KMS-11 (cell line): Measurements from ENCODE around the gene UGT1A8.

Source experiments
- H2AFZ ChIP-seq: fragments of 200-600 bp; sonication (generic); 2 replicates; pipeline ENCODE4 v1.6.1; 2016; ENCODE audit warnings: antibody characterized with exemption, mixed run types, low read depth
- H3K27ac ChIP-seq: fragments of 200-600 bp; sonication (generic); 2 replicates; pipeline ENCODE4 v1.6.1; 2016; ENCODE audit warnings: mild to moderate bottlenecking, mixed run types
- H3K27me3 ChIP-seq: fragments of 200-600 bp; sonication (generic); 2 replicates; pipeline ENCODE4 v1.6.1; 2017; ENCODE audit warnings: mild to moderate bottlenecking, low read depth, mixed run types, moderate library complexity; ENCODE audit not compliant: insufficient read depth
- H3K36me3 ChIP-seq: fragments of 200-600 bp; sonication (generic); 2 replicates; pipeline ENCODE4 v1.6.1; 2017; ENCODE audit warnings: mild to moderate bottlenecking, mixed run types; ENCODE audit not compliant: insufficient read depth
- H3K4me1 ChIP-seq: fragments of 200-600 bp; sonication (generic); 2 replicates; pipeline ENCODE4 v1.6.1; 2016; ENCODE audit warnings: mild to moderate bottlenecking, low read depth, mixed run types; ENCODE audit not compliant: poor library complexity, severe bottlenecking
- H3K4me2 ChIP-seq: fragments of 200-600 bp; sonication (generic); 2 replicates; pipeline ENCODE4 v1.7.0; 2016; ENCODE audit warnings: mild to moderate bottlenecking, mixed run types
- H3K4me3 ChIP-seq: fragments of 200-600 bp; sonication (generic); IDR thresholded peaks from 2 replicates; pipeline ENCODE4 v1.6.1; 2017; ENCODE audit warnings: low read depth, low read length, mixed read lengths; ENCODE audit not compliant: insufficient read depth
- H3K79me2 ChIP-seq: fragments of 200-600 bp; sonication (generic); 2 replicates; pipeline ENCODE4 v1.6.1; 2016; ENCODE audit warnings: low read depth, mixed run types; ENCODE audit not compliant: insufficient read depth
- H3K9ac ChIP-seq: fragments of 200-600 bp; sonication (generic); 2 replicates; pipeline ENCODE4 v1.6.1; 2016; ENCODE audit warnings: mild to moderate bottlenecking, mixed run types
- H4K20me1 ChIP-seq: fragments of 200-600 bp; sonication (generic); 2 replicates; pipeline ENCODE4 v1.6.1; 2016; ENCODE audit warnings: mild to moderate bottlenecking, mixed run types; ENCODE audit not compliant: insufficient read depth
- CTCF ChIP-seq: fragments of 200-600 bp; sonication (generic); conservative IDR thresholded peaks from 2 replicates; pipeline ENCODE4 v1.6.1; 2017; ENCODE audit warnings: low read depth, mild to moderate bottlenecking, antibody characterized with exemption, low read length, moderate library complexity, mixed read lengths

Gene UGT1A8

GRCh38 chr2:233768076-233768475 is 150.6 kb downstream of the UGT1A8 start:
- H3K9ac ChIP-seq = no peak overlapping the region
- no peaks in the 10 kb centered on the region for H4K20me1 ChIP-seq
- no peaks in the 10 kb centered on the region for H3K36me3 ChIP-seq
- no peaks in the 10 kb centered on the region for H3K27me3 ChIP-seq
- H2AFZ ChIP-seq = no peak overlapping the region
- H3K4me1 ChIP-seq = no peaks in the 10 kb centered on the region
- TF ChIP-seq CTCF = no peak
- H3K79me2 ChIP-seq = no peaks in the 10 kb centered on the region
- no peak overlapping the region for H3K4me3 ChIP-seq
- no peak overlapping the region for H3K27ac ChIP-seq
- no peak overlapping the region for H3K4me2 ChIP-seq

- Histone ChIP-seq H3K4me2 (no peak overlapping the region), H3K27me3 (no peaks in the 10 kb centered on the region), H3K9ac (no peak overlapping the region), H3K4me3 (no peak overlapping the region), H3K27ac (no peak overlapping the region), H3K79me2 (no peaks in the 10 kb centered on the region), H2AFZ (no peak overlapping the region), H3K4me1 (no peaks in the 10 kb centered on the region), H4K20me1 (no peaks in the 10 kb centered on the region), H3K36me3 (no peaks in the 10 kb centered on the region)
- TF ChIP-seq CTCF = no peak
These were observed 151.8 kb downstream of the UGT1A8 start for GRCh38 chr2:233769260-233769659.

- H2AFZ ChIP-seq = no peak overlapping the region
- H3K36me3 ChIP-seq = no peaks in the 10 kb centered on the region
- H3K9ac ChIP-seq = no peak overlapping the region
- H3K27me3 ChIP-seq = no peaks in the 10 kb centered on the region
- no peaks in the 10 kb centered on the region for H3K4me1 ChIP-seq
- H4K20me1 ChIP-seq = no peaks in the 10 kb centered on the region
- H3K79me2 ChIP-seq = no peaks in the 10 kb centered on the region
- H3K4me2 ChIP-seq = no peak overlapping the region
- no peak overlapping the region for H3K27ac ChIP-seq
- no peak for TF ChIP-seq CTCF
- H3K4me3 ChIP-seq = no peak overlapping the region
These were observed 154.7 kb downstream of the UGT1A8 start for GRCh38 chr2:233772153-233772552.

- no peak for TF ChIP-seq CTCF
- Histone ChIP-seq H3K27me3 (no peaks in the 10 kb centered on the region), H4K20me1 (no peaks in the 10 kb centered on the region), H3K4me1 (no peaks in the 10 kb centered on the region), H3K27ac (no peak overlapping the region), H3K9ac (no peak overlapping the region), H3K4me3 (no peak overlapping the region), H3K4me2 (no peak overlapping the region), H2AFZ (no peak overlapping the region), H3K36me3 (no peaks in the 10 kb centered on the region), H3K79me2 (no peaks in the 10 kb centered on the region)
These were observed 155.2 kb downstream of the UGT1A8 start for GRCh38 chr2:233772583-233772982.
